Measurements from ENCODE around the gene TSSK2. TPM values are rescaled to one million over a fixed set of nuclear protein-coding genes. Genes with fewer than 3 reads are reported as not detected.
A peak's percentile ranks its signal among the peaks of the same experiment; 100 is the strongest.

Gene TSSK2
- total RNA-seq, 1 donor, result not detected

DNA sequence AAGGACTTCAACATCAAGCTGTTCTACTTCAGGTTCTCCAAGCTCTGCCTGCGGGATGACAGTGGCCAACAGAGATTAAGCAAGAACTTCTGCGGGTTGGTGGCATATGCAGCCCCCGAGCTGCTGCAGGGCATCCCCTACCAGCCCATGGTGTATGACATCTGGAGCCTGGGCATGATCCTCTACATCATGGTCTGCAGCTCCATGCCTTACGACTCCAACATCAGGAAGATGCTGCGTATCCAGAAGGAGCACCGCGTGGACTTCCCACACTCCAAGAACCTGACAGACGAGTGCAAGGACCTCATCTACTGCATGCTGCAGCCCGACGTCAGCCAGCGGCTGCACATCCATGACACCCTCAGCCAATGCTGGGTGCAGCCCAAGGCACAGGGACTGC lies 6.1 kb upstream of the TSSK2 start:
- Histone ChIP-seq H2AFZ (ENCODE audit: low read length) (no peak overlapping the region), H3K27me3 (ENCODE audit: insufficient read depth, low read length) (no peaks in the 10 kb centered on the region), H3K27ac (ENCODE audit: low read depth, low read length) (no peak overlapping the region), H3K4me1 (ENCODE audit: insufficient read depth, low read length) (peaks cover 16% of the 10 kb centered on the region), H4K20me1 (ENCODE audit: insufficient read depth, low read length) (peaks cover 17% of the 10 kb centered on the region), H3K9me3 (ENCODE audit: low read depth, low read length) (no peaks in the 10 kb centered on the region), H3K4me3 (ENCODE audit: insufficient read depth, low read length) (no peak overlapping the region), H3K36me3 (ENCODE audit: insufficient read depth, low read length) (no peaks in the 10 kb centered on the region), H3K79me2 (ENCODE audit: insufficient read depth, low read length) (peaks cover 21% of the 10 kb centered on the region), H3K4me2 (ENCODE audit: insufficient read depth, low read length) (no peak overlapping the region)
- no peak for DNase-seq (ENCODE audit: insufficient read length, low spot score, missing footprints)
- TF ChIP-seq, protein P1, sequence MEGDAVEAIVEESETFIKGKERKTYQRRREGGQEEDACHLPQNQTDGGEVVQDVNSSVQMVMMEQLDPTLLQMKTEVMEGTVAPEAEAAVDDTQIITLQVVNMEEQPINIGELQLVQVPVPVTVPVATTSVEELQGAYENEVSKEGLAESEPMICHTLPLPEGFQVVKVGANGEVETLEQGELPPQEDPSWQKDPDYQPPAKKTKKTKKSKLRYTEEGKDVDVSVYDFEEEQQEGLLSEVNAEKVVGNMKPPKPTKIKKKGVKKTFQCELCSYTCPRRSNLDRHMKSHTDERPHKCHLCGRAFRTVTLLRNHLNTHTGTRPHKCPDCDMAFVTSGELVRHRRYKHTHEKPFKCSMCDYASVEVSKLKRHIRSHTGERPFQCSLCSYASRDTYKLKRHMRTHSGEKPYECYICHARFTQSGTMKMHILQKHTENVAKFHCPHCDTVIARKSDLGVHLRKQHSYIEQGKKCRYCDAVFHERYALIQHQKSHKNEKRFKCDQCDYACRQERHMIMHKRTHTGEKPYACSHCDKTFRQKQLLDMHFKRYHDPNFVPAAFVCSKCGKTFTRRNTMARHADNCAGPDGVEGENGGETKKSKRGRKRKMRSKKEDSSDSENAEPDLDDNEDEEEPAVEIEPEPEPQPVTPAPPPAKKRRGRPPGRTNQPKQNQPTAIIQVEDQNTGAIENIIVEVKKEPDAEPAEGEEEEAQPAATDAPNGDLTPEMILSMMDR (IDR thresholded peaks at IDR 0.05; ENCODE audit: extremely low read depth, low read depth, low read length), result no peak

DNA sequence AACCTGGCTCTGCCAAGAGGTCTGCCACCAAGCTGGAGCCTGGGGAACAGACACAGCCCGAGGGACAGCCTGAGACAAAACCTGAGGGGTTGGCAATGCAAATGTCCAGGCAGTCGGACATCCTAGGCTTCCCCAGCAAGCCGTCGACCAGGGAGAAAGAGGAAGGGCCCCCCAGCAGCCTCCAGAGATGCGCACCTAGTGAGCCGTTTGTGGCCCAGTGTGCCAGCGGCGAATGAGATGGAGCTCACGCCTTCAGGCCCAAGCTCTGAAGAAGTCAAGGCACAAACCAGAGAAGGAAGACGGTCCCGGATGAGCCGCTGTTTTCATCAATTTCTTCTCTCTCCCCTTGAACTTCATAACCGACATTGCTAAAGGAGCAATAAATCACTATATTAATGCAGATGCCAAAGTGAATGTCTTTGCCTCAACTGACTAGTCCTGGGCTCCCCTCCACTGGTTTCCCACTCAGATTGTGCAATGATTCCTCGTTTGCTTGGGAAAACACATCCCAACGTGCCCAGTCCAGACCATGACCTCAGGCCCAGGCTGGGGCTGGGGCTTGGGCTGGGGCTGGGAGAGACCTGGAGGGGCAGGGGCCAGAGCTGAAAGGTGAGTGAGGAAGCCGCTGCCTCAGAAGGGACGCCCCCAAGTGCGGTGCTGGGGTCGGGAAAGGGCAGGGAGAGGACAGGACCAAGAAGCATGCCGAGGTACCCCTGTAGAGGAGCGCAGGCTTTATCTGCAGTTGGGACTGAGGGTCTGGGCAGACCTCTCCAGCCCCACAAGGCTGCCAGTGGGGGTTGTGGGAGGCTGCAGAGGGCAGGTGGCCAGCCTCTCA lies 5.4 kb upstream of the TSSK2 start:
- Histone ChIP-seq H3K27ac (ENCODE audit: low read depth, low read length) (no peak overlapping the region), H4K20me1 (ENCODE audit: insufficient read depth, low read length) (peaks cover 10% of the 10 kb centered on the region), H3K4me1 (ENCODE audit: insufficient read depth, low read length) (peaks cover 11% of the 10 kb centered on the region), H3K27me3 (ENCODE audit: insufficient read depth, low read length) (no peaks in the 10 kb centered on the region), H3K4me3 (ENCODE audit: insufficient read depth, low read length) (no peak overlapping the region), H2AFZ (ENCODE audit: low read length) (no peak overlapping the region), H3K4me2 (ENCODE audit: insufficient read depth, low read length) (no peak overlapping the region), H3K36me3 (ENCODE audit: insufficient read depth, low read length) (no peaks in the 10 kb centered on the region), H3K9me3 (ENCODE audit: low read depth, low read length) (no peaks in the 10 kb centered on the region), H3K79me2 (ENCODE audit: insufficient read depth, low read length) (peaks cover 15% of the 10 kb centered on the region)
- TF ChIP-seq, protein P1 (IDR thresholded peaks at IDR 0.05; ENCODE audit: extremely low read depth, low read depth, low read length), result no peak
- peak; percentile 82 for DNase-seq (ENCODE audit: insufficient read length, low spot score, missing footprints)

DNA sequence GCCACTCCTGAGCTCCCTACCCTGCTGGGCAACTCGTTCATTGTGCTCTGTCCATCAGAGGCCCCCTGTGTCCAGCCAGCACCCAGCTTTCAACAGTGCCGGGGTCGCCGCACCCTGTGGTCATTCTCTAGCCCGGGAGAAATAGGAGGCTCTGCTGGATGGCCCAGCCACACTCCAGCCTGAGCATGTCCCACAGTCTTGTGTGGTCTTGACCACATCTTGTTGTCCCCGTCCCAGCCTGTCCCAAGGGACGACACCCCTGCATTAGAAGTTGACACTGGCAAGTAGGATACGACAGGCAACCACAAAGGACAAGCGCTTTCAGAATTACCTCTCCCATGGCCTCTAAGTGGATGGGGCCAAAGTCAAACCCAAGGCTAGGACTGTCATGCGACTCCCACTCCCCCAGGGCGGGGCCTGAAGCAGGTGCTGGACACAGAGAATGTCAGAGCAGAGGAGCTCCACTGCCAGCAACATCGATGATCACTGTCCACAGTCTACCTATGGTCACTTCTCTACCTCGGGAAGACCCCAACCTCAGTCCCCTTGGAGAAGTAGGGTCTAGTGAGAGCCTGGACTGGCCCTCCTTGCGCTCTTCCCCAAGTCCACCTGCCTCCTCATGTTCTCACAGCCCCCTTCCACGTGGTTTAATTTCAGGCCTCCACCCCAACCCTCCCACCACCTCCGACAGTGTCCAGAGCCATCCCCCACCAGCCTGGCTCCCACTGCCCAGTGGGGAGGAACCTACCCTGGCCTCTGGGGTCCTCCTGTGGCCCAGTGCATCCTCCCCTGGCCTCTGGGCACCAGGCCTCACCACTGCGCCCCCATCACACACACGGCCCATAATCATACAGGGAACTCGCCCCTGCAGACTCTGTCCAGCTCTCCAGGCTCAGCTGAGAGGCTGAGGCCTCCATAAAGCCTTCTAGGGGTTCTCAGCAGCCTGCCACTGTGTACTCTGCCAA lies 4.5 kb upstream of the TSSK2 start:
- H3K36me3 ChIP-seq (ENCODE audit: insufficient read depth, low read length), result no peaks in the 10 kb centered on the region
- TF ChIP-seq, protein P1 (IDR thresholded peaks at IDR 0.05; ENCODE audit: extremely low read depth, low read depth, low read length), result no peak
- no peak overlapping the region for H2AFZ ChIP-seq (ENCODE audit: low read length)
- peak; percentile 80 for DNase-seq (ENCODE audit: insufficient read length, low spot score, missing footprints)
- no peak overlapping the region for H3K4me2 ChIP-seq (ENCODE audit: insufficient read depth, low read length)
- H4K20me1 ChIP-seq (ENCODE audit: insufficient read depth, low read length), result peaks cover 1% of the 10 kb centered on the region
- H3K4me3 ChIP-seq (ENCODE audit: insufficient read depth, low read length), result no peak overlapping the region
- peaks cover 6% of the 10 kb centered on the region for H3K79me2 ChIP-seq (ENCODE audit: insufficient read depth, low read length)
- H3K27ac ChIP-seq (ENCODE audit: low read depth, low read length), result no peak overlapping the region
- peaks cover 4% of the 10 kb centered on the region for H3K4me1 ChIP-seq (ENCODE audit: insufficient read depth, low read length)
- H3K27me3 ChIP-seq (ENCODE audit: insufficient read depth, low read length), result no peaks in the 10 kb centered on the region
- H3K9me3 ChIP-seq (ENCODE audit: low read depth, low read length), result no peaks in the 10 kb centered on the region

All from osteoblast (primary cell).